LNCaP clone FGC (cell line): Measurements from ENCODE around the gene GPR42.

Experiments used
- DNase-seq: peaks from one replicate; pipeline ENCODE4 v3.0.0-alpha.2; 2011; ENCODE audit warnings: low read depth
- H3K4me3 ChIP-seq: 2 replicates; pipeline ENCODE4 v1.5.1; 2011; ENCODE audit warnings: mild to moderate bottlenecking, low read depth, low read length, control low read depth
- CTCF ChIP-seq: IDR thresholded peaks from 2 replicates; pipeline ENCODE4 v1.5.1; 2012; ENCODE audit warnings: mild to moderate bottlenecking; ENCODE audit not compliant: control insufficient read depth, insufficient read depth; ENCODE audit errors: extremely low read depth

The GPR42 gene

GRCh38 chr19:35331551-35332214, 39.2 kb upstream of the GPR42 start:
- no peak for TF ChIP-seq CTCF
- H3K4me3 ChIP-seq: no peak overlapping the region
- DNase-seq: no peak

GRCh38 chr19:35332817-35333216, 38.1 kb upstream of the GPR42 start:
- no peak overlapping the region for H3K4me3 ChIP-seq
- DNase-seq: no peak
- no peak for TF ChIP-seq CTCF

GRCh38 chr19:35334144-35334753, 36.6 kb upstream of the GPR42 start:
- no peak for TF ChIP-seq CTCF
- no peak for DNase-seq
- H3K4me3 ChIP-seq: no peak overlapping the region

GRCh38 chr19:35336166-35336955, 34.5 kb upstream of the GPR42 start:
- no peak overlapping the region for H3K4me3 ChIP-seq
- no peak for TF ChIP-seq CTCF
- no peak for DNase-seq

GRCh38 chr19:35337097-35337983, 33.5 kb upstream of the GPR42 start:
- no peak overlapping the region for H3K4me3 ChIP-seq
- TF ChIP-seq CTCF: no peak
- DNase-seq: no peak

- no peak for TF ChIP-seq CTCF
- H3K4me3 ChIP-seq: no peak overlapping the region
- no peak for DNase-seq
Measured at GRCh38 chr19:35337984-35338296, 32.9 kb upstream of the GPR42 start.
